SH-SY5Y (cell line): ENCODE data around the gene PLA2G4F.

Experiments used
- GATA2 ChIP-seq: IDR thresholded peaks from 2 replicates; pipeline ENCODE4 v1.6.1; 2011; ENCODE audit warnings: mild to moderate bottlenecking, low read depth, low read length
- GATA3 ChIP-seq: IDR thresholded peaks from 2 replicates; pipeline ENCODE4 v1.6.1; 2011; ENCODE audit warnings: low read depth, mild to moderate bottlenecking, low read length, moderate library complexity

GRCh38 chr15:42141246-42141645, 15.2 kb downstream of the PLA2G4F start:
- TF ChIP-seq GATA2 = no peak
- TF ChIP-seq GATA3 = no peak
